ENCODE measurements around the gene FBXL16. TPM values are rescaled to one million over a fixed set of nuclear protein-coding genes. Genes with fewer than 3 reads are reported as not detected.

Gene FBXL16
- total and polyA plus RNA-seq, 9 of the 15 experiments (the other 6 are each of a cell fraction or from before 2014, with no cell fraction given) = 0.21 to 8.2 (median 1.7) TPM

DNA sequence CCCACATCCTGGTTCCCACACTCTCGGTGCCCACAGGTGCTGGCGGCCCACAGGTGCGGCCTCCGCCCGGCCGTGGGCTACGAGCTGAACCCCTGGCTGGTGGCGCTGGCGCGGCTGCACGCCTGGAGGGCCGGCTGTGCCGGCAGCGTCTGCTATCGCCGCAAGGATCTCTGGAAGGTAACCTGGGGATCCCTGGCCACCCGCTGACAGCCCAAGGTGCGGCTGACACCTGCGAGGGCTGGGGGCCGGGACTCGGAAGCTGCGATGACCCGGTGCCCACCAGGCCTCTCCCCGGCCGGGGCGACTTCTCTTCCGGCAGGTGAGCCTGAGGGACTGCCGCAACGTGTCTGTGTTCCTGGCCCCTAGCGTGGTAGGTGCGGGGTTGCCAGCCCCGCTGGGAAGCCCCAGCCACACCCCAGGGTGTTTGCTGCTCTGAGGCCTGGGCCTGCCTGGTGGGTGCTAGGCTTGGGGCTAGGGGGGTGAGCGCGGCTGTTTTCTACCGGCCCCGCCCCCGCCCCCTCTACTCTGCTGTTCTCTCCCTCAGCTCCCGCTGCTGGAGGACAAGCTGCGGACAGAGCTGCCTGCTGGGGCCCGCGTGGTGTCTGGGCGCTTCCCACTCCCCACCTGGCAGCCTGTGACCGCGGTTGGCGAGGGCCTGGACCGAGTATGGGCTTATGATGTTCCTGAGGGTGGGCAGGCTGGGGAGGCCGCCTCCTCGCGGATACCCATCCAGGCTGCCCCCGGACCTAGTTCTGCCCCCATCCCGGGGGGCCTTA, 16.4 kb upstream of the FBXL16 start (continued):
- TF ChIP-seq TCFL5 (CRISPR knock-in tag; conservative IDR thresholded peaks at IDR 0.05) = no peak
- TF ChIP-seq, protein P1, sequence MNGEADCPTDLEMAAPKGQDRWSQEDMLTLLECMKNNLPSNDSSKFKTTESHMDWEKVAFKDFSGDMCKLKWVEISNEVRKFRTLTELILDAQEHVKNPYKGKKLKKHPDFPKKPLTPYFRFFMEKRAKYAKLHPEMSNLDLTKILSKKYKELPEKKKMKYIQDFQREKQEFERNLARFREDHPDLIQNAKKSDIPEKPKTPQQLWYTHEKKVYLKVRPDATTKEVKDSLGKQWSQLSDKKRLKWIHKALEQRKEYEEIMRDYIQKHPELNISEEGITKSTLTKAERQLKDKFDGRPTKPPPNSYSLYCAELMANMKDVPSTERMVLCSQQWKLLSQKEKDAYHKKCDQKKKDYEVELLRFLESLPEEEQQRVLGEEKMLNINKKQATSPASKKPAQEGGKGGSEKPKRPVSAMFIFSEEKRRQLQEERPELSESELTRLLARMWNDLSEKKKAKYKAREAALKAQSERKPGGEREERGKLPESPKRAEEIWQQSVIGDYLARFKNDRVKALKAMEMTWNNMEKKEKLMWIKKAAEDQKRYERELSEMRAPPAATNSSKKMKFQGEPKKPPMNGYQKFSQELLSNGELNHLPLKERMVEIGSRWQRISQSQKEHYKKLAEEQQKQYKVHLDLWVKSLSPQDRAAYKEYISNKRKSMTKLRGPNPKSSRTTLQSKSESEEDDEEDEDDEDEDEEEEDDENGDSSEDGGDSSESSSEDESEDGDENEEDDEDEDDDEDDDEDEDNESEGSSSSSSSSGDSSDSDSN (IDR thresholded peaks at IDR 0.05; ENCODE audit: borderline replicate concordance in 1 of 2, low read depth in 2 of 2, low read length in 2 of 2) = 0 out of 4 replicates have a peak, but pooled peaks of 1 of the 2 experiments have one; percentile 71
- TF ChIP-seq TEAD4 (IDR thresholded peaks at IDR 0.05; ENCODE audit: low read length) = no peak
- TF ChIP-seq TEAD4 (CRISPR knock-in tag; IDR thresholded peaks at IDR 0.05; ENCODE audit: borderline replicate concordance) = no peak

DNA sequence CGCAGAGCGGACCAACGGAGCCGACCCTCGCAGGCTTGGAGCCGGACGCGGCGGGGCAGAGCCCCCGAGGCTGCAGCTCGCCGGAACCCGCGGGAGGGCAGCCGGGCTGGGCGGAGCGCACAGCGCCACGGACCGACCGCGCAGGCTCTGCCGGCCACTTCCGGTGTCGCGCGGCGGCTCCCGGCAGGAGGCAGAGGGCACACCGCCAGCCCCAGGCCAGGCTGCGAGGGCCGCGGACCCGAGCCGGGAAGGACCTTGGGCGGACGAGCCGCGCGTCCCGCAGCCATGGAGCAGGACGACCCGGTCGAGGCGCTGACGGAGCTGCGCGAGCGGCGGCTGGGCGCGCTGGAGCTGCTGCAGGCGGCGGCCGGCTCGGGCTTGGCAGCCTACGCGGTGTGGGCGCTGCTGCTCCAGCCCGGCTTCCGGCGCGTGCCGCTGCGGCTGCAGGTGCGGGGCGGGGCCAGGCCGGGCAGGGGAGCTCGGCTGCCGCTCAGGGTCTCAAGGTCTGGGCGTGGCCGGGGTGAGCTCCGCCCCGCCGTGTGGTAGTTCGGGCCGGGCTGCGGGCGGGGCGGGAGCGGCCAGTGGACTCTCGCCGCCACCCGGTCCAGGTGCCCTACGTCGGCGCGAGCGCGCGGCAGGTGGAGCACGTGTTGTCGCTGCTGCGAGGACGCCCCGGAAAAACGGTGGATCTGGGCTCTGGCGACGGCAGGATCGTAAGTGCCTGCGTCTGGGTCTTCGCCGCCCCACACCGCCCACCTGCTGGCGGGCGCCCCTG, 15.6 kb upstream of the FBXL16 start, which contains the start of gene ANTKMT:
TSS of gene ANTKMT (plus strand) at position 157 of the 775 bp plus-strand sequence. CDS start at position 286, 129 bp downstream.
- intact Hi-C loops (cut with micrococcal nuclease) = no loop called here
- H3K9ac ChIP-seq (ENCODE audit: insufficient read depth in 1 of 2, low read depth in 2 of 2, low read length in 2 of 2) = peak within 1 kb of the TSS; percentile 96 to 99
- H3K9me3 ChIP-seq (replicated peaks; ENCODE audit: control insufficient read depth, insufficient read depth, low read depth, low read length) = no peaks in the 10 kb centered on the region
- ChIA-PET CTCF (ENCODE audit: low intra/inter-chr PET ratio) (no interaction called here), POLR2A (interaction anchor here (0.6 to 2.3 kb wide), 15 partner anchors 9 to 1089 kb away, joined by 3 to 16 read pairs (median 3); partner anchors contain the start of gene CIAO3)
- peaks cover 31% of the 10 kb centered on the region; the same call in 2 of the 3 replicates for H3K36me3 ChIP-seq (ENCODE audit: control insufficient read depth, insufficient read depth, low read length)
- H3K4me1 ChIP-seq (replicated peaks in 1 of 2; ENCODE audit: control insufficient read depth in 2 of 2, insufficient read depth in 2 of 2, low read length in 2 of 2) = peaks cover 12 to 99% of the 10 kb centered on the region in 2 experiments; a peak in 4 of 5 replicates
- H3K9me1 ChIP-seq (ENCODE audit: control insufficient read depth, insufficient read depth, low read length) = peaks cover 3% of the 10 kb centered on the region
- FAIRE-seq = peak; percentile 89
- H2AFZ ChIP-seq (ENCODE audit: low read depth, low read length) = peak within 1 kb of the TSS; percentile 99
- 1% methylated on average over 58 of the region's 106 CpGs for WGBS (ENCODE audit: insufficient coverage, low coverage, missing lambda C conversion rate)
- BruUV-seq (replicated peaks) = no TSS peak
- H4K20me1 ChIP-seq (replicated peaks; ENCODE audit: control insufficient read depth, insufficient read depth, low read length) = no peaks in the 10 kb centered on the region; the same call in 1 of the 2 replicates
- H3K4me2 ChIP-seq (ENCODE audit: insufficient read depth, low read length) = peak within 1 kb of the TSS; percentile 90
- H3K27me3 ChIP-seq (ENCODE audit: control insufficient read depth in 2 of 2, insufficient read depth in 2 of 2, low read length in 2 of 2) = no peaks in the 10 kb centered on the region
- H3K79me2 ChIP-seq (ENCODE audit: control insufficient read depth, insufficient read depth, low read length) = peaks cover 49% of the 10 kb centered on the region
- peak; percentile 84 for ATAC-seq
- in situ Hi-C loops (cut with MboI) = no loop called here
- DNase-seq (ENCODE audit: extremely low read depth in 1 of 4, low spot score in 3 of 4) = peak; percentile 86 to 97 (median 92)
- H3K27ac ChIP-seq (ENCODE audit: extremely low read depth, low read depth, low read length) = peak within 1 kb of the TSS; percentile 97
- peak within 1 kb of the TSS; percentile 100 for H3K4me3 ChIP-seq
- no peak for TF ChIP-seq FOXJ3 (CRISPR knock-in tag; IDR thresholded peaks at IDR 0.05)
- peak; percentile 99 for TF ChIP-seq L3MBTL2 (IDR thresholded peaks at IDR 0.05)
- TF ChIP-seq POU5F1 (IDR thresholded peaks at IDR 0.05; ENCODE audit: borderline replicate concordance, low read depth, low read length, partially characterized antibody) = no peak
- no peak for TF ChIP-seq NFXL1 (CRISPR knock-in tag; IDR thresholded peaks at IDR 0.05)
- TF ChIP-seq MYNN (IDR thresholded peaks at IDR 0.05) = no peak
- TF ChIP-seq MYNN (CRISPR knock-in tag; IDR thresholded peaks at IDR 0.05) = no peak
- TF ChIP-seq MECOM (CRISPR knock-in tag; IDR thresholded peaks at IDR 0.05) = no peak
- no peak for TF ChIP-seq NELFE (IDR thresholded peaks at IDR 0.05; ENCODE audit: insufficient read depth, insufficient read length)
- no peak for TF ChIP-seq COPS2 (conservative IDR thresholded peaks at IDR 0.05)
- TF ChIP-seq, protein P2, sequence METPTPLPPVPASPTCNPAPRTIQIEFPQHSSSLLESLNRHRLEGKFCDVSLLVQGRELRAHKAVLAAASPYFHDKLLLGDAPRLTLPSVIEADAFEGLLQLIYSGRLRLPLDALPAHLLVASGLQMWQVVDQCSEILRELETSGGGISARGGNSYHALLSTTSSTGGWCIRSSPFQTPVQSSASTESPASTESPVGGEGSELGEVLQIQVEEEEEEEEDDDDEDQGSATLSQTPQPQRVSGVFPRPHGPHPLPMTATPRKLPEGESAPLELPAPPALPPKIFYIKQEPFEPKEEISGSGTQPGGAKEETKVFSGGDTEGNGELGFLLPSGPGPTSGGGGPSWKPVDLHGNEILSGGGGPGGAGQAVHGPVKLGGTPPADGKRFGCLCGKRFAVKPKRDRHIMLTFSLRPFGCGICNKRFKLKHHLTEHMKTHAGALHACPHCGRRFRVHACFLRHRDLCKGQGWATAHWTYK (CRISPR knock-in tag; IDR thresholded peaks at IDR 0.05) = peak; percentile 77
- TF ChIP-seq NR2C1 (IDR thresholded peaks at IDR 0.05) = no peak
- no peak for TF ChIP-seq NR2C1 (tag; IDR thresholded peaks at IDR 0.05)
- peak; percentile 65 for TF ChIP-seq PHF20 (IDR thresholded peaks at IDR 0.05; ENCODE audit: partially characterized antibody)

Measured in K562 (cell line).